C4-2B (cell line): Measurements from ENCODE around the gene SH3BP1.

Experiments
- H3K27ac ChIP-seq: fragments of 450-650 bp; 2 replicates; pipeline ENCODE4 v1.5.1; 2017
- CTCF ChIP-seq: fragments of 450-650 bp; conservative IDR thresholded peaks from 2 replicates; pipeline ENCODE4 v1.5.1; 2017; ENCODE audit warnings: mild to moderate bottlenecking
- ZFX ChIP-seq: fragments of 450-650 bp; IDR thresholded peaks from 2 replicates; pipeline ENCODE4 v1.6.1; 2017

Gene SH3BP1

GRCh38 chr22:37621352-37621860 lies 18.1 kb upstream of the SH3BP1 start:
- no peak overlapping the region for H3K27ac ChIP-seq
- TF ChIP-seq ZFX (no peak), CTCF (no peak)

GRCh38 chr22:37623075-37624016 lies 16.1 kb upstream of the SH3BP1 start:
- no peak overlapping the region for H3K27ac ChIP-seq
- no peak for TF ChIP-seq ZFX
- TF ChIP-seq CTCF, result peak; percentile 96

GRCh38 chr22:37624017-37624365 lies 15.5 kb upstream of the SH3BP1 start:
- H3K27ac ChIP-seq, result no peak overlapping the region
- no peak for TF ChIP-seq ZFX
- TF ChIP-seq CTCF, result 0 out of 2 replicates have a peak, but pooled peaks have one; percentile 67

GRCh38 chr22:37624876-37625275 lies 14.6 kb upstream of the SH3BP1 start:
- TF ChIP-seq ZFX, result no peak
- no peak for TF ChIP-seq CTCF
- H3K27ac ChIP-seq, result no peak overlapping the region

- no peak for TF ChIP-seq CTCF
- TF ChIP-seq ZFX, result no peak
- H3K27ac ChIP-seq, result no peak overlapping the region
Measured at GRCh38 chr22:37625737-37626136, 13.7 kb upstream of the SH3BP1 start.

- no peak for TF ChIP-seq CTCF
- TF ChIP-seq ZFX, result no peak
- H3K27ac ChIP-seq, result no peak overlapping the region
Measured at GRCh38 chr22:37626144-37626543, 13.3 kb upstream of the SH3BP1 start.

GRCh38 chr22:37626556-37627075 lies 12.9 kb upstream of the SH3BP1 start:
- no peak for TF ChIP-seq ZFX
- no peak for TF ChIP-seq CTCF
- H3K27ac ChIP-seq, result no peak overlapping the region
